Hematopoietic multipotent progenitor cell (in vitro differentiated cells): ENCODE data around the gene TMEM106C. TPM values are rescaled to one million over a fixed set of nuclear protein-coding genes. Genes with fewer than 3 reads are reported as not detected.
A peak's percentile ranks its signal among the peaks of the same experiment; 100 is the strongest.

Experiments used
- DNase-seq, 3 donors: peaks; one replicate each; pipeline ENCODE4 v3.0.0-alpha.2; 2011 to 2015; ENCODE audit warnings: low read depth in 2 of 3, low spot score in 2 of 3
- total RNA-seq: library from RNA; depleted of rRNA; stranded (reverse); fragments of >200 nt; gene quantifications from one replicate; pipeline ENCODE4 v1.2.3, GENCODE V29; 2012

The TMEM106C gene
- total RNA-seq, 1 donor, result 40.7 TPM

DNA sequence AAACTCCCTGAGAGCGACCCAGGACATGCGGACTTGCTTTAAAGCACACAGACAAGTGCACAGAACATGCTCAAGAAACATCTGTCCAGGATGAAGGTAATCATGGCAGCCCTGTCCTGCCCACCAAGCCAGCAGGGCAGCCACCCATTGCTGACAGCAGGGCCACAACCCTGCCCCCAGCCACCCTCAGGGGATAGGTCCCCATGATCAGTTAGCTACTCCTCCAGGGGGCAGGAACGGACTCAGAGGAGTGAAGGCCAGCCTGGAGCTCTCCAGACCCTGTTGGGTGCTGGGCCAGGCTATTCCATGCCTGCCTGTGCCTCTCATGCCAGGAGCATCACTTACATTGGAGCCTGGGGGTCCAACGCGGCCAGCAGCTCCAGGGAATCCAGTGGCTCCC lies 15.8 kb downstream of the TMEM106C start:
- DNase-seq, result no peak

DNA sequence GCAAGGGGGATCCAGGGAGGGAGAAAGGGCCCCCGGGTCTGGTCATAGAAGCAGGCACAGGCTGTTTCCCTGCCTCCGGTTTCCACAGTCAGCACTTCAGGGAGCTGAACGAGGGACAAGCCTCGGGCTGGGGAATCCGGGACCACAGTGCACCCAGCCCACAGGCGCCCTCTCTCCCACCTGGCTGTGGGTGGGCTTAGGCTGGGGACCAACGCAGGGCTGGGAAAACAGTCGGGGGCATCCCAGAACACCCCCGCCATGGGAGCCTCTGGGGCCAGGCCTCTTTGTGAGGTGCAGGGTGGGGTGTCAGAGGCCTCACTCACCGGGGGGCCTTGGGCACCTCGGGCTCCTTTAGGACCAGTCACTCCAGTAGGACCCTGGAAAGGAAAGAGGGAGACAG lies 16.3 kb downstream of the TMEM106C start:
- DNase-seq, result no peak

DNA sequence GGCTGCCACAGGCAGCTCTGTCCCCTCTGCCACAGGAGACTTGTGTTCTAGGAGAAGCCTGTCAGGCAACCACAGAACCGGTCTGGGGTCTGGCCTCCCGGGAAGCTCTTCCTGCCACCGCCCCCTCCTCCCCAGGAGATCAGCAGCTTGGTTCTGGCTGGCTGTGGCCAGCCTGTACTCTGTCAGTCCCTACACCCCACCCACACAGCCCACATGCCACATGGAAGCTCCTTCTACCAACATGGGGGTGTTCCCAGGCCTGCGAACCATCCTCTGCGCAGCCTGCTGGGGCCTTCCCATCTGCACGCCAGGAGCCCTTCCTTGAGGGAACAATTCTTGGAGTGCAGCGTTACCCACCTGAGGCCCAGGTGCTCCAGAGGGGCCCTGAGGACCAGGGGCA lies 16.8 kb downstream of the TMEM106C start:
- no peak for DNase-seq

DNA sequence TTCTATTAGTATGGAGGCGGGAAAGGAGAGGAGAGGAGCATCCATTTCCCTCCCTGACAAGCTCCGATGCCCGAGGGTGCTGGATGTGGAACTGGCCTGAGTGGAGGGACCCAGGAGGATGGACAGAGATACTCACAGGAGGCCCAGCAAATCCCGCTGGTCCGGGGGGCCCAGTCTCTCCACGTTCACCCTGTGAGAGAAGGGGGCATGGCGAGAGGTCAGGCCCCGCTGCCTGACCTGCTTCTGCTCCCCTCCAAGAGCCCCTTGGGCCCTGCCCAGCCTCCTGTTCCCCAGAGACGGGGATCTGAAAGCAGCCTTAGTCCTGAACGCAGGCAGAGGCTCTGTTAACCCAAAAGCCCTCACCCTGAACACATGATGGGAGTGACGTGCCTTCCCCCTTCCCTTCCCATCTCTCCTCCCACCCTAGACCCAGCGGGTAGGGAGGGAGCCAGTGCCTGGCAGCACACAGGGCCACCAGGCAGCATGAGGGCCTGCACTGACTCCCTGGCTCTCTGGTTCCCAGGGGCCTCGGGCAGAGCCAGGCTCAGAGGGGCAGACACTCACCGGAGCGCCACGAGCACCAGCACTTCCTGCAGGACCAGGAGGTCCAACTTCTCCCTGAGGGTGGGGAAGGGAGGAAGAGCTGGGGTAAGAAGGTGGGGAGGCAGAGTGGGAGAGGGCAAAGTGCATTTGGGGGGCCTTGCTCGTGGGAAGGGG lies 17.5 kb downstream of the TMEM106C start:
- no peak for DNase-seq

DNA sequence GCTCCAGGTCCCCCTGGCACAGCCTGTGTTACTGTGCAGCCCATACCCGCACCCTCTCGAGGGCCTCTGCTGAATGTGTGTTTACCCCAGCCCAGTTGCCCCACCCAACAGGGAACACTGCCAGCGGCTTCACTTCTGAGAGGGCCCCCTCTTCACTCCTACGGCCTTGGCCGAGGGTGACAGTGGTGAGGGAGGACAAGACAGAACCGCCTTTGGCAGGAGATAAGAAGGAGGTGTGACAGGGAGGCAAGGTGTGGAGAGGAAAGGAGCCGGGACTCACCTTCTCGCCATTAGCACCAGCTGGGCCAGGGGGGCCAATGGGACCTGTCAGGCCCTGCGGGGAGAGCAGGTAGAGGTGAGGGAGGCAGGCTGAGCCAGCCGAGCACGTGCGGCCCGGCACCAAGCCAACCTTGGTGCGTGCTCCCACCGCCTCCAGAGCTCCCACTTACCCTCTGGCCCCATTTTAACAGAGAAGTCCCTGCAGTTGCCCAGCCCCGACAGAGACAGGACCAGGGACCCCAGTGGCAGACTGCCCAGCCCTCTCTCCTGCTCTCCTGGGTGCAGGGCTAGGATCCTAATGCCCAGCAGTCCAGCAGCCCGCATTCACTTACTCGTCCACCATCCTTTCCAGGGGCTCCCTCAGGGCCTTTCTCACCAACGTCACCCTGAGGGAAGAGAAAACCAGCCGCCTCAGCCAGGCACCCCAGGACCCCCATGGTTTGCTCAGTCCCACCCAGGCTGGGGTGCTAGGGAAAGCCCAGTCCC lies 18.3 kb downstream of the TMEM106C start:
- DNase-seq, result no peak

DNA sequence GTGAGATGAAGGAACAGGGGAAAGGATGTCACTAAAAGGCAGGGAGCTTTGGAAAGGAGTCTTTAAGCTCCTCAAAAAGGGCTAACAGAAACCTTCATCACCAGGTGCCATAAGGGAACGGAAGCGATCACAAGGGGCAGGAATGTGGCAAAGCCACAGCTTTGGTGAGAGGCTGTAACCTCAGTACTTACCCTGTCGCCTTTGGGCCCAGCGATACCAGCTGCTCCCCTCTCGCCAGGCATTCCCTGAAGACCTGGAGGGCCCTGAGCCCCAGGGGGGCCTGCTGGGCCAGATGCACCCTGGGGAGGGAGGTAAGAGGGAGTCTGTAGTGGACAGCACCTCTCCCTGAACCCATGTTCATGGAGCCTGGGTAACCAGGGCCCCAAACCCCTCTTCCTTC lies 18.9 kb downstream of the TMEM106C start:
- no peak for DNase-seq

DNA sequence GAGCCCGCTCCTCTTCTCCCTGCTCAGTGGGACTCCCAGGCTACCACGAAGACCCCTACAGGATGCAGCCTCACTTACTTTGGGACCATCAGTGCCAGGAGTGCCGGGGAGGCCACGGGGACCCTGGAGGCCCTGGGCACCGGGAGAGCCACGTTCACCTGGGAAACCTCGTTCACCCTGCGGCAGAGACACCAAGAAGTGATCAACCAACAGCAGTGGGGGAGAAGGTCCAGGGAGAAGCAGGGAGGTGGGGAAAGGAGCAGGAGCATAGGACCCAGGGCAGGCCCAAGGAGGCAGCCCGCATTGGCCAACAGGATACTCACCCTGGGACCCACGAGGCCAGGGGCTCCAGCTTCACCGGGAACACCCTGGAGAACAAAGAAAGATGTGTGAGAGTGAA lies 19.4 kb downstream of the TMEM106C start:
- DNase-seq, result no peak

DNA sequence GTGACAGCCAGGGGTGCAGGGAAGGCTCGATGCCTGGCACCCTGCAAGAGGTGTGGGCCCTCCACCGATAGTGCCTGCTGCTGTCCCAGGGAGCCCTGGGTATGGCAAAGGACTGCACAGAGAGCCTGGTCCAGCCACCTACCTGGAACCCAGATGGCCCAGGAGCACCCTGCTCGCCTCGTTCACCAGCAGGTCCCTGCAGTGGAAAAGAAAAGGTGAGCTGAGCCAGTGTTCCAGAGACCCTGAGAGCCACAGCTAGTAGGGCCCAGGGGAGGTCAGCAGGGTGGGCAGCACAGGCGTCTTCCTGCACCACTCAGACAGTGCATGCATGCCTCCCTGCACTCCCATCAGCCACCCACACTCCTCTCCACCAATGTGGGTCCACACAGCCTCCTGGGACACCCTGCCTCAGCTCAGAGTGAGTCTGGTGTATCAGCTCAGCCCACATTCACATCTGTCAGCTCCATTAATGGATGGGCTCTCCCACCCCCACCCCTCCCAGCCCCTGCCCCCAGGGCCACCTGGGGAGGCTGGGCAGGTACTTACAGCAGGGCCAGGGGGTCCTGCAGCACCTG lies 20.2 kb downstream of the TMEM106C start:
- DNase-seq, result no peak

DNA sequence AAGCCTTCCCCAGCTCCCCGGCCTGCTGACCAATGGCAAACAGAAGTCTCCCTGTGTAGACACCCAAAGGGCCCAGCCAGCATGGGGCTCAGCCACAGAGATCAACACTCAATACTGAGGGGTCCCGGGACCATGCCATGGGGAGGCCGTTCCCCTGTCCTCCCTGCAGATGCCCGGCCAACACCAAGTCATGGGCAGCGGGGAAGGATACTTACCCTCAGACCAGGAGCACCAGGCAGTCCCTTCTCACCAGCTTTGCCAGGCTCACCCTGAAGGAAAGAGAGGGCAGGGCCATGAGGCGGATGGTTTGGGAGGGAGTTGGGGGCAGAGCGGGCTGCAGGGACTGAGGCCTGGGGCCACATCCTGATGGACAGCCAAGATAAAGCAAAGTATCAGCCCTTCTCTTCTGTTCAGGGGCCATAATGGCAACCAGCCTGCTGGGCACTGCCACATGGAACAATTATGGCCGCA lies 21.0 kb downstream of the TMEM106C start:
- no peak for DNase-seq

DNA sequence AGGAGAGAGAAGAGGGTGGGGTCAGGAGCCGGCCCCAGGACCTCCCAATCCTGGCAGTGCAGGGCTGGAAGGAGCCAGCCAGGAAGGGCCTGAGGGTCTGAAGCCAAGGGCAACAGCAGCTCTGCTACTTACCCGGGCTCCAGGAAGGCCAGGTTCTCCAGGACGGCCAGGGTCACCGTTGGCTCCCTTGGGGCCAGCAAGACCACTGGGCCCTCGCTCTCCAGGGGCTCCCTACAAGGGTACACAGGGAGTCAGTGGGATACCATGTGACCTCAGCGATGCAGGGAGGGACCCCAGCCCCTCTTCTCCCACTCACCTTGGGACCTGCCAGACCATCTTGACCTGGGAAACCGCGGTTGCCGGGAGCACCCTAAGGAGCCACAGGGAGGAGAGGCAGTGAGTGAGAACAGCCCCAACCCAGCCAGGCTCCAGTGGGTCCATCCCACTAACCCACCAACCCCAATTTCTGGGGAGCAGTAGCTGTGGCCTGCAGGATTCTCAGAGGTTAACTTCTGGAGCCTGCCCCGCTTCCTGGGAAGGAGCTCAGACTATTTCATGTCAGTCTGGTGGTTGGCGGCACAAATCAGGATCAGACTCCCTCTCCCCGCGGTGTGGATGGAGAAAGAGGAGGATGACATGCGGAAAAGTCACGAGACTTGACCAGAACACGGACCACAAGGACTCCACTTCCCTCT lies 22.3 kb downstream of the TMEM106C start:
- DNase-seq, result no peak

DNA sequence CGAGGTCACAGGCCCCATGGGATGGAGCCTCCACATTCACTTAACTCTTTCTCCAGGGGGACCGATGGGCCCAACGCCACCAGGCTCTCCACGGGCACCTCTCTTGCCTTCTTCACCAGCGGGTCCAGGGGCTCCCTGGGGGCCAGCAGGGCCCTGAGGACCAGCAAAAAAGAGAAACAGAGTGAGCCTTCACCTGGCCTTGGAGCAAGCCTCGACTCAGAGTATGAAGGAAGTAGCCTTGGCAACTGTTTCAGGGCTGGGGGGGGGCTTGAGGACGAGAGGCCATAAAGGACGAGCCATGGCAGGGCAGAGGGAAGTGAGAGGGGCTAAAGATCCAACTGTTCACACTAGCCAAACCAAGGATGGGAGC lies 22.9 kb downstream of the TMEM106C start:
- DNase-seq, result no peak

DNA sequence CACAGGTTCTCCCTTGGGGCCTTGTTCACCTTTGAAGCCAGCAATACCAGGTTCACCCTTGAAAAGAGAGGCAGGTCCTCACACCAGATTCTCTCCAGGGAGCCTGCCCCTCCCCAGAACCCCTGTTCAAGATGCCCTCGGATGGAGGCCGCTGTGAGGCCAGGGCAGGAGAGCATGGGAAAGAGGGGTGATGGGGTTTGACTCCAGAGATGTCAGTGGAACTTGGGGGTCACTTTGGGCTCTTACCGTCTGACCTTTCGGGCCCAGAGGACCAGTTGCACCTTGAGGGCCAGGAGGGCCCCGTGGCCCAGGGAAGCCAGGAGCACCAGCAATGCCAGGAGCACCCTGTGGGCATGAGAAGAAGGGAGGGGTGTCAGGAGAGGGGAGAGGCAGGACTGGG lies 23.4 kb downstream of the TMEM106C start:
- DNase-seq, result no peak

DNA sequence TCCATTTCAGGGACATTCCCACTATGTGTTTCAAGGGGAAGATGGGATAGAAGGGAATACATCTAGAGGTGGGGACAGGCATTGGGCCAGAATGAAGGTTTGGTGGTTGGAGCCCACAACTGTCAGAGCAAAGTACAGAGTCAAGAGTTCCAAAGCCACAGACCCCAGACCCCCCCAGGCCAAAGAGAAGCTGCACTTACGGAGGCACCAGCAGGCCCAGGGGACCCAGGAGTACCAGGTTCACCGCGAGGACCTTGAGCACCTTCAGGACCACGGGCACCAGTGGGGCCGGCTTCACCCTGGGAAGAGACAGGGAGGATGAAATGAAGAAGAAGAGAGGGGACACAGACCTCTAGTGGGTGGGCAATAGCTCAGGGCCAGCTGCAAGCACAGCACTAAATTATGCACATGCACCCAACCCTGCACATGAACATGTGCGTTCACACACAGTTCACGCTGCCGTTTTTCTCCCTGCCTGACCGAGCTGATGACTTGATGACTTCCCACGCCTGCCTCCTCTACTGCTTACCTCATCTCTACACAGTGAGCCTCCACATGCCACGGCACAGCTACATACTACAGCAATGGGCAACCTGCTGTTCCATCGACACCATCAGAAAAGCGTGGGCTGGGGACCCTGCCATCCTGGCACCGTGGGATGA lies 24.1 kb downstream of the TMEM106C start:
- DNase-seq, result no peak

DNA sequence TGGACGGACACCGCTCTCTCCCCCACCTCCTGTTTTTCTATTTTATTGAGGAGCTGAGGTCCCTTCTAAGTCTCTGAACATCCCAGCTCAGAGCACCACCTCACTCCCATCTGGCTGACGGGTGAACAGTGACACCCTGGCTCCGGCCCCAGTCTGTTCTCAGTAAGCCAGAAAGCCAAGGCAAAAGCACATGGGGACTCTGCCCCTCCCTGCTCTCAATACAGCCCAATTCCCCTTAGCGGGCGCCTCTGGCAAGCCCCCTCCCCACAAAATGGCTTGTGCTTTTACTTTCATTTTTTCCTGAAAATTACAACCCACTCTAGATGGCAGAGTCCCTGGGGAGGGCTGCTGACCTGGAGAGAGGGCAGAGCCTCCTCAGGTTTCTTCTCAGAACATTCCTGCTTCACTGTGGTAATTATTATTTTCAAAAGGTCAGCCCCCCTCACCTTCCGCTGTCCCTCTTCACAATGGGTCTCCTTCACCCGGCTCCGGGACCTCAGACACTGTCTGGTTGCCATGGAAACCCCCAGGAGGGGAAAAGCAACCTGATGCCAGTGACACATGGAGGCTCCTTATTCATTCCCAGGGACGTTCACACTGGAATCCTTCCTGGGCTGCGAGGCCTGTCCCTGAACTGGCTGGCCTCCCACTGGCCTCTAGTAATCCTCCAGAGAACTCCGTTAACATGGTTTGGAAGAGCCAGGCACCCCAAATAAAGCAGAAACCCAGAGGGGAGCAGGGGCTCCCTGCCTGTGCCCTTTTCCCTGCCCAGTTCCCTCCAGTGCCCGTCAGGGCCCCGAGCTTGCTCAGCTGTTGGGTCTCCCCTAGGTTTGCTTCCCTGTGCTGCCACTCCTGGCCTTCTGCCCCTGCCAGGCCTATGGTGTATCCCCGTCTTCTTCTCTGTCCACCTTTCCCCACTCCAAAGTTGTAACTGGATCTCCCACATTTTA lies 25.0 kb downstream of the TMEM106C start:
- DNase-seq, result no peak

DNA sequence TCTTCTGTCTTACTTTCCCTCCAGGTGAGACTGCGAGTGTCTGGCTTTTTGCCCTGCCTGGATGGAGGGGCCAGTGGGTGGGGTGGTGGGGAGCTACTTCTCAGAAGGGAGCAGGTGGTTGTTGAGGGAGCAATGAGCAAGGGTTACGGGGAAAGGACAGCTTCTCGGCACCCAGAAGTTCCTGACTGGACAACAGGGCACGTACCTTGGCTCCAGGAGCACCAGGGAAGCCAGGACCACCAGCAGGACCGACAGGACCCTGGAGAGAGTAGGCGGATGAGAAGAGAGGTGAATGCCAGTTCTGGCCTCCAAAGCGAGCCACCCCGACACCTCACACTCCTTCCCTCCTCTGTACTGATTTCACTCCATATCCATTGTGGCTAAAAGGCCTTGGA lies 25.6 kb downstream of the TMEM106C start:
- DNase-seq, result no peak

DNA sequence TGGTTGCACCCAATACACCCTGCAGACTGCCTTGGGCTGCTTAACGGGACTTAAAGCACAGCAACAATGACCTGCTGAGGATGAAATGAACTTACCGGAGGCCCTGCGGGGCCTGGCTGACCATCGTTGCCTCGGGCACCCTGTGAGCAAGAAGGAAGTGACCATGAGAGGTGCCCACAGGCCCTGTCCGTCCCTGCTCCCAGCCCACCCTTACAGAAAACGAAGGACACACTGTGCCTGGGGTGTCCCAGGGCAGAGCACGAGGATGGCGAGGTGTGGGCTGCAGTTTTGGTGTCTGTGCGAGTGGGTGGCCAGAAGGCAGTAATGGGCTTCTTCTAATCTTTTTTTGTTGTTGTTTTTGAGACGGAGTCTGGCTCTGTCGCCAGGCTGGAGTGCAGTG lies 26.3 kb downstream of the TMEM106C start:
- no peak for DNase-seq

DNA sequence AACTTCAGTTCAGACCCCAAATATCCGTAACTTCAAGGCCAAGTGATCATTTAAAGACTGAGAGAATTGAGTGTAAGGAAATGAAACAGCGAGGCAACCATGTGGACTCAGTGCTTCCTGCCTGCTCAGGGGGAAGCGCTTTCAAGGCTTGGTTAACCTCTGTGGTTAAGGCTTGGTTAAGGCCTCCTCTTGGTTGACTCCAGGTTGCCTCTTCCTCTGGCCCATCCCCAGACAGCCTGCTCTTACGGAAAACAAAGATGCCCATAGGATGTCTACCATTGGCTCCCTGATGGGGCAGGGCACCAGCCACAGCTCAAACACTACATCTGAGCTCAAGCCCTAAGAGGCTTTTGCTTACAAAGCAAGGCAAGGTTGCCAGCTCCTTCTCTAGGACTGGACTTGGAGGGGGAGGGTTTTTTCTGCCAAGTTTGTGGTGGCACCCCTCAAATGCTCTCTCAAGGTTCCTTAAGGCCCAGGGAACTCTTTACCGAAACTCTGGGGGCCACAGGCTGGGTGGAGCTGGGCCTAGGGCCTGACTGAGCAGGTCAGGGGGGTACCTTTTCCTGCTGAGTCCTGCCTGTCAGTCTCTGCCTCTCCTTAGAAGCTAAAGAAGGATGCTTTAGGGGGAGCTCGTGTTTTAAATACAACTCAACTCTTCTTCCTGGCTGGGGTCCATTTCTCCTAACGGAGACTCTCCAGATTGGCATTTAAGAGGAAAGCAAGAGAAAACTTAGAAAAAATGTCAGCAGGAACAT lies 27.1 kb downstream of the TMEM106C start:
- peak in 2 of 3 donors; percentile 59 to 81 for DNase-seq

DNA sequence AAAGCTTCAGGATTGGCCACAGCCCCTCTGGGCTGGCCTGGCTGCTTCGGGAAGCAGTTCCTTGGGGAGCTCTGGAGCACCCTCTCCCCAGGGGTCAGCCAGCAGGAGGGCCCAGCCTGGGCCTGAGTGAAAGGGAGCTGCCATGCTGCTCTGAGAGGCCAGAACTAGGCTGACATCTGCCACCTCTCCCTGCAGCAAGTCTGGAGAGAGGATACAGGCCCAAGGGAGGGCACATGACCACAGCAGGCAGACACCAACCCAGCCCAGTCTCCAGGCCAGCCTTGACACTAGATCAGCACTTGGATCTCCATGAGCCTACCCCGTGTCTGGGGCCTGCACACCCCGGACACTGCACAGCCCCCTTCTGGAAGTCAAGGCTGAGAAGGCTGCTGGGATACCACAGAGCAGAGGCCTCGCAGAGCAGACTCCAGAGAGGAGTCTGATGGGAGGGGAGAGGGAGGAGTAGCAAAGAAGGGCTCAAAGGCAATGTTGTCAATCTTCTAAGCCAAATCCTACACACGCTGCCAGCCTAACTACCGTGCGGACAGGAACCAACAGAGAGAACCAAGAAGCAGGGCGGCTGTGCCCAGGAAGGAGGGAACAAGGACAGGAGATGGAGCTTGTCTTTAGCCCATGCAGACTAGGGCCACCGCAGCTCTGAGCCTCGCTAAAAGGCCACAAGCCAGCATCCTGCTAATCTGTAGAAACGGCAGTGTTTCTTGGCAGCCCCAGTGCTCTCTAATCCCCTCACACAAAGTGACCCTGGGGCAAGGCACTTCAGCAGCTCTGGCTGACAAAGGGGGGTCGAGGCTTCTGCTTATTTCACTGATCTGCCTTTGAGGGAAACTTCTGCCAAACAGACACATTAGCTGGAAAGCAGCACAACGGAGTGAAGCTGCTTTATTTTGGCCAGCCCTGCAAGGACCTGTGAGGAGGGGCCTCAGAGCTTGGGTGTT lies 28.0 kb downstream of the TMEM106C start:
- no peak for DNase-seq
